ENCODE results near the gene CXorf65.

CXorf65 gene

GRCh38 chrX:71105628-71106027 lies 912 bp downstream of the CXorf65 start:
- no peak for DNase-seq

GRCh38 chrX:71103110-71103983 lies 3.2 kb downstream of the CXorf65 start:
- DNase-seq = no peak

- DNase-seq = no peak
Observed at GRCh38 chrX:71102292-71102691, 4.2 kb downstream of the CXorf65 start.

GRCh38 chrX:71100581-71101505 lies 5.7 kb downstream of the CXorf65 start:
- no peak for DNase-seq

- DNase-seq = no peak
Observed at GRCh38 chrX:71099736-71100135, 6.8 kb downstream of the CXorf65 start.

GRCh38 chrX:71098951-71099506 lies 7.5 kb downstream of the CXorf65 start:
- no peak for DNase-seq

GRCh38 chrX:71098302-71098701 lies 8.2 kb downstream of the CXorf65 start:
- DNase-seq = no peak

GRCh38 chrX:71096760-71097032 lies 9.8 kb downstream of the CXorf65 start:
- no peak for DNase-seq

- DNase-seq = peak; percentile 34
Observed at GRCh38 chrX:71095981-71096759, 10.4 kb downstream of the CXorf65 start.

GRCh38 chrX:71095555-71095980 lies 11.0 kb downstream of the CXorf65 start, which contains the start of gene FOXO4:
Gene FOXO4 (plus strand): TSS chrX:71095851. CDS start chrX:71096529, 678 bp downstream.
- DNase-seq = peak; percentile 72

GRCh38 chrX:71095033-71095432 lies 11.5 kb downstream of the CXorf65 start:
- no peak for DNase-seq

- no peak for DNase-seq
Observed at GRCh38 chrX:71091263-71091662, 15.3 kb downstream of the CXorf65 start.

- DNase-seq = no peak
Observed at GRCh38 chrX:71085900-71086299, 20.6 kb downstream of the CXorf65 start.

- DNase-seq = no peak
Observed at GRCh38 chrX:71082822-71083221, 23.7 kb downstream of the CXorf65 start.

- DNase-seq = no peak
Observed at GRCh38 chrX:71082124-71082647, 24.4 kb downstream of the CXorf65 start.

- no peak for DNase-seq
Observed at GRCh38 chrX:71081330-71082123, 25.0 kb downstream of the CXorf65 start.

- DNase-seq = no peak
Observed at GRCh38 chrX:71070531-71070930, 36.0 kb downstream of the CXorf65 start.

GRCh38 chrX:71068044-71068918 lies 38.3 kb downstream of the CXorf65 start, which contains the start of gene SNX12:
Gene SNX12 (minus strand): TSS chrX:71068334. CDS start chrX:71068306, 28 bp downstream.
- DNase-seq = peak; percentile 98

GRCh38 chrX:71067712-71068043 lies 38.9 kb downstream of the CXorf65 start:
- DNase-seq = peak; percentile 33

- DNase-seq = no peak
Observed at GRCh38 chrX:71067089-71067488, 39.5 kb downstream of the CXorf65 start.

Data from retina (tissue), 1 donor.